DOHH2 (cell line): ENCODE measurements around the gene ROBO1.

ENCODE experiments used
- H3F3A ChIP-seq: fragments of 200-600 bp; sonication (generic), shearing (Covaris generic); 2 replicates; pipeline ENCODE4 v1.6.0; 2016; ENCODE audit warnings: antibody characterized with exemption, mild to moderate bottlenecking; ENCODE audit not compliant: control insufficient read depth, insufficient read depth
- H3K27ac ChIP-seq: fragments of 200-600 bp; sonication (generic); 2 replicates; pipeline ENCODE4 v1.5.1; 2014; ENCODE audit warnings: low read depth, mild to moderate bottlenecking, low read length, moderate library complexity
- H3K27me3 ChIP-seq: fragments of 200-600 bp; sonication (generic); 2 replicates; pipeline ENCODE4 v1.6.1; 2014; ENCODE audit warnings: mild to moderate bottlenecking, low read length, mixed read lengths; ENCODE audit not compliant: control insufficient read depth
- H3K36me3 ChIP-seq: fragments of 200-600 bp; sonication (generic); 2 replicates; pipeline ENCODE4 v1.6.1; 2014; ENCODE audit warnings: mild to moderate bottlenecking, low read length, moderate library complexity, mixed read lengths; ENCODE audit not compliant: control insufficient read depth
- H3K4me1 ChIP-seq: fragments of 200-600 bp; sonication (generic); 2 replicates; pipeline ENCODE4 v1.6.1; 2014; ENCODE audit warnings: mild to moderate bottlenecking, low read length, mixed read lengths; ENCODE audit not compliant: control insufficient read depth
- H3K4me2 ChIP-seq: fragments of 200-600 bp; sonication (generic); 2 replicates; pipeline ENCODE4 v1.6.0; 2014; ENCODE audit warnings: mild to moderate bottlenecking, low read length, moderate library complexity
- H3K4me3 ChIP-seq: fragments of 200-600 bp; sonication (generic); 2 replicates; pipeline ENCODE4 v1.5.1; 2014; ENCODE audit warnings: mild to moderate bottlenecking, low read length, mixed read lengths
- H3K79me2 ChIP-seq: fragments of 200-600 bp; sonication (generic); 2 replicates; pipeline ENCODE4 v1.6.1; 2014; ENCODE audit warnings: mild to moderate bottlenecking, low read length, mixed read lengths; ENCODE audit not compliant: control insufficient read depth
- H3K9me2 ChIP-seq: fragments of 200-600 bp; sonication (generic); replicated peaks from 2 replicates; pipeline ENCODE4 v1.6.1; 2014; ENCODE audit warnings: mild to moderate bottlenecking, low read length, mixed read lengths; ENCODE audit not compliant: control insufficient read depth
- H3K9me3 ChIP-seq: fragments of 200-600 bp; sonication (generic); 2 replicates; pipeline ENCODE4 v1.6.1; 2014; ENCODE audit warnings: antibody characterized with exemption, low read length, mixed read lengths; ENCODE audit not compliant: control insufficient read depth, insufficient read depth
- H4K20me1 ChIP-seq: fragments of 200-600 bp; sonication (generic); 2 replicates; pipeline ENCODE4 v1.6.0; 2014; ENCODE audit warnings: low read depth, mild to moderate bottlenecking, antibody characterized with exemption, low read length, moderate library complexity; ENCODE audit not compliant: control insufficient read depth, insufficient read depth
- CTCF ChIP-seq: fragments of 200-600 bp; sonication (generic); IDR thresholded peaks from one replicate; pipeline ENCODE4 v1.5.1; 2014; ENCODE audit warnings: antibody characterized with exemption, mild to moderate bottlenecking, low read depth, low read length; ENCODE audit not compliant: poor library complexity, severe bottlenecking
- EZH2phosphoT487 ChIP-seq: fragments of 200-600 bp; sonication (generic); IDR thresholded peaks from 2 replicates; pipeline ENCODE4 v1.6.1; 2017; ENCODE audit warnings: borderline replicate concordance, mild to moderate bottlenecking, antibody characterized with exemption, low read length, moderate library complexity, mixed read lengths

ROBO1 gene

DNA sequence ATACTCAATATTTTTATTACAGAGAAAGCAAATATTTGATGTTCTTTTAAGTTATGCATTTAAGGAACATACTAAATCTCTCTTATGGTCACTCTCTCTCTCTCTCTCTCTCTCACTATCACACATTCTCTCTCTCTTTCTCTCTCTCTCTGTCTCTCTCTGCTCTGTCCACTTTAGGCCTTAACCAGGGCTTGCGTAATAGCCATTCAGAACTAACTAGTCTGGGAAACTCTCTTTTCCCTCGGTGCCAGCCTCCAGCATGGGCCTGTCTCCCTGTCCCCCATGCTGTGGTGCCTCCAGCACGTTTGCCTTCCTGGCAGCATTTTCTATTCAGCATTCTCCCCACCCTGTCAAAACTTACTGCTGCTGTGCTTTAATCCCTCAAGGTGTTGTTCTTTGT is 389.7 kb downstream of the ROBO1 start:
- Histone ChIP-seq H3K4me1 (no peaks in the 10 kb centered on the region), H3K27me3 (no peaks in the 10 kb centered on the region), H3K9me3 (no peaks in the 10 kb centered on the region), H3K27ac (no peak overlapping the region), H3K4me2 (no peak overlapping the region), H3K36me3 (no peaks in the 10 kb centered on the region), H3K9me2 (no peaks in the 10 kb centered on the region), H3K79me2 (no peaks in the 10 kb centered on the region), H4K20me1 (no peaks in the 10 kb centered on the region), H3K4me3 (no peak overlapping the region), H3F3A (no peaks in the 10 kb centered on the region)
- TF ChIP-seq CTCF: no peak
- no peak for TF ChIP-seq EZH2phosphoT487

- Histone ChIP-seq H3K4me3 (no peak overlapping the region), H3K27me3 (no peaks in the 10 kb centered on the region), H3F3A (no peaks in the 10 kb centered on the region), H3K9me3 (no peaks in the 10 kb centered on the region), H3K4me2 (no peak overlapping the region), H3K4me1 (no peaks in the 10 kb centered on the region), H3K36me3 (no peaks in the 10 kb centered on the region), H3K9me2 (no peaks in the 10 kb centered on the region), H3K79me2 (no peaks in the 10 kb centered on the region), H3K27ac (no peak overlapping the region), H4K20me1 (no peaks in the 10 kb centered on the region)
- TF ChIP-seq CTCF: no peak
- no peak for TF ChIP-seq EZH2phosphoT487
Observed at GRCh38 chr3:79369306-79369705, 398.5 kb downstream of the ROBO1 start.

DNA sequence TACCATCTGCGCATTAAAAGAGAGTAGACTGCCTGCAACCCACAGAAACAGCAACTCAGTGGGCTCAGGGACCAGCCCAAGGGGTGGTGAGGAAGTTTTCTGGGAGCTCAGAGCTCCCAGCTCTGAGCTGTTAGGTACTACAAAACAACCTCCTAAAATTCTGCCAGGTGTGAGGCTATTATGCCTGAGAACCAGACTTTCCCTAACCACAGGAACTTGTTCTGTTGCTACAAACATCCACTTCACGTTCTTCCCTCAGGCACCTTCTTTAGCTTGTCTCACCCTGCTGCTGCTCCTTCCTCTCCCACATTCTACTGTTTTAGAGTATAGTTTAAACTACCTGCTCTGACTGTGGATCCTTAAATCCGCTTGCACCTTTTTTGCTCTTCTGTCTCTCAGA is 399.4 kb downstream of the ROBO1 start:
- Histone ChIP-seq H3K27me3 (no peaks in the 10 kb centered on the region), H3K9me3 (no peaks in the 10 kb centered on the region), H3K9me2 (no peaks in the 10 kb centered on the region), H3K4me1 (no peaks in the 10 kb centered on the region), H3K27ac (no peak overlapping the region), H3K4me2 (no peak overlapping the region), H3K4me3 (no peak overlapping the region), H3K79me2 (no peaks in the 10 kb centered on the region), H3K36me3 (no peaks in the 10 kb centered on the region), H4K20me1 (no peaks in the 10 kb centered on the region), H3F3A (no peaks in the 10 kb centered on the region)
- TF ChIP-seq CTCF: no peak
- no peak for TF ChIP-seq EZH2phosphoT487

- no peaks in the 10 kb centered on the region for H3K4me1 ChIP-seq
- H3K4me3 ChIP-seq: no peak overlapping the region
- H3K4me2 ChIP-seq: no peak overlapping the region
- no peak overlapping the region for H3K27ac ChIP-seq
- TF ChIP-seq EZH2phosphoT487 (no peak), CTCF (no peak)
- no peaks in the 10 kb centered on the region for H3K79me2 ChIP-seq
- no peaks in the 10 kb centered on the region for H3K27me3 ChIP-seq
- H3K36me3 ChIP-seq: no peaks in the 10 kb centered on the region
- no peaks in the 10 kb centered on the region for H3F3A ChIP-seq
- no peaks in the 10 kb centered on the region for H3K9me2 ChIP-seq
- no peaks in the 10 kb centered on the region for H4K20me1 ChIP-seq
- H3K9me3 ChIP-seq: no peaks in the 10 kb centered on the region
Observed at GRCh38 chr3:79367803-79368202, 400.0 kb downstream of the ROBO1 start.
